Right lobe of liver (tissue), 6 donors: Measurements from ENCODE around the gene CLSTN2. TPM values are rescaled to one million over a fixed set of nuclear protein-coding genes. Genes with fewer than 3 reads are reported as not detected.

Experiments
- ATAC-seq, 4 donors: fragments of 200-7000 bp; cut with Tn5 transposase; one replicate each; pipeline ENCODE4 v1.9.1; 2020; ENCODE audit warnings: mild to moderate bottlenecking in 4 of 4, moderate library complexity in 4 of 4
- DNase-seq, 3 donors: peaks; one replicate each; pipeline ENCODE4 v3.0.0-alpha.2; 2020
- H3K27ac ChIP-seq, 3 donors: fragments of 200-600 bp; one replicate each; pipeline ENCODE4 v1.8.0; 2022
- H3K27me3 ChIP-seq, 2 donors: fragments of 200-600 bp; one replicate each; pipeline ENCODE4 v1.8.0; 2022
- H3K36me3 ChIP-seq, 4 donors: fragments of 200-600 bp; sonication (generic) in 1 of 4; one replicate each; pipeline versions ENCODE4 v1.5.1 to v1.8.0; 2017 to 2022; ENCODE audit warnings: control low read depth in 1 of 4
- H3K4me1 ChIP-seq, 4 donors: fragments of 200-600 bp; sonication (generic) in 1 of 4; one replicate each; pipeline versions ENCODE4 v1.5.1 to v1.8.0; 2017 to 2022; ENCODE audit warnings: control low read depth in 1 of 4
- H3K4me3 ChIP-seq, 3 donors: fragments of 200-600 bp; one replicate each; pipeline ENCODE4 v1.8.0; 2022
- H3K9me3 ChIP-seq, 4 donors: fragments of 200-600 bp; sonication (generic) in 1 of 4; one replicate each; pipeline versions ENCODE4 v1.5.1 to v1.8.0; 2017 to 2022; ENCODE audit warnings: control low read depth in 1 of 4
- CTCF ChIP-seq, 4 donors: fragments of 200-600 bp in 3 of 4; fragments of 450-650 bp in 1 of 4; IDR thresholded peaks; one replicate each; pipeline versions ENCODE4 v1.5.1 to v1.8.0; 2016 to 2022; ENCODE audit warnings: antibody characterized with exemption in 4 of 4, mild to moderate bottlenecking in 2 of 4
- POLR2A ChIP-seq: fragments of 450-650 bp; IDR thresholded peaks from one replicate; pipeline ENCODE4 v1.6.1; 2017; ENCODE audit warnings: antibody characterized with exemption, mild to moderate bottlenecking
- WGBS: methylation state at CpG from one replicate; pipeline ENCODE4 v1.1.6; 2018; ENCODE audit warnings: low coverage, low lambda C conversion rate; ENCODE audit not compliant: insufficient coverage; ENCODE audit errors: missing lambda C conversion rate; 5-methylcytosine and 5-hydroxymethylcytosine counted together
- intact Hi-C, 2 donors: fragments of 100-400 bp; cut with DNase I; formaldehyde crosslinking; loops; one replicate each; pipeline versions ENCODE4 v1.11.2 to v1.14.1; 2022
- total RNA-seq, 6 experiments: library from RNA; depleted of rRNA in 2 of 6; stranded (reverse); fragments of >200 nt in 2 of 6; fragmentation: NEBNext Ultra II Directional in 3 of 6; extraction: Animal tissue kit (Norgen Biotek cat#: 25700) in 3 of 6; gene quantifications; one replicate each; pipeline versions ENCODE4 v1.1.0 to v1.2.4, GENCODE V29; 2016 to 2023
- donor health status: DM: no; HTN: yes; CAD: no.
- donor health status: DM: no; HTN: no; CAD: no.
- donor health status: DM: no; HTN: no; CAD: no.
- donor health status: DM: no; HTN: yes; CAD: no.
- donor health status: DM: no; HTN: yes; CAD: no.

CLSTN2 gene
- total RNA-seq, 6 experiments from 2014 or later, result 1.0 to 3.3 (median 2.0) TPM

DNA sequence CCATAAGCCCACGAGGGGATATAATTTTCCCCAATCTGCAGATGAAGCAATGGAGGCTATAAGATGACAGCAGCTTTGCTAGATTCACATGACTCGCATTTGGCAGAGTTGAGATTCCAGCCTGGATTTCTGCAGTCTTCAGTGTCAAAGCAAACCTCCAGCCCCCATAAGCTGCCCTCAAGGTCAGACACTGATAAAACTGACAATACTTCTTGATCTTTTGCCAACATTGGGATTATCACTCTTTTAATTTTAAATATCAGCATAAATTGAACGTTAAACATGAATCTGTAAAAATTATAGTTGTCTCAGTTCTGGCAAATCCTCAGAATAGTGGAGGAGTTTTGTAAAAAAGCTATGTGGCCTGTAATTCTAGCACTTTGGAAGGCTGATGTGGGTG is 508.8 kb downstream of the CLSTN2 start:
- Histone ChIP-seq H3K4me1 (no peaks in the 10 kb centered on the region), H3K9me3 (no peaks in the 10 kb centered on the region), H3K27ac (no peak overlapping the region), H3K4me3 (no peak overlapping the region), H3K27me3 (no peaks in the 10 kb centered on the region), H3K36me3 (no peaks in the 10 kb centered on the region)
- no peak for TF ChIP-seq CTCF (IDR thresholded peaks at IDR 0.05)
- no peak for TF ChIP-seq POLR2A
- no peak for ATAC-seq
- intact Hi-C loops, result no loop called here
- WGBS, result 61% methylated on average over 1 of the region's 3 CpGs
- DNase-seq, result no peak

DNA sequence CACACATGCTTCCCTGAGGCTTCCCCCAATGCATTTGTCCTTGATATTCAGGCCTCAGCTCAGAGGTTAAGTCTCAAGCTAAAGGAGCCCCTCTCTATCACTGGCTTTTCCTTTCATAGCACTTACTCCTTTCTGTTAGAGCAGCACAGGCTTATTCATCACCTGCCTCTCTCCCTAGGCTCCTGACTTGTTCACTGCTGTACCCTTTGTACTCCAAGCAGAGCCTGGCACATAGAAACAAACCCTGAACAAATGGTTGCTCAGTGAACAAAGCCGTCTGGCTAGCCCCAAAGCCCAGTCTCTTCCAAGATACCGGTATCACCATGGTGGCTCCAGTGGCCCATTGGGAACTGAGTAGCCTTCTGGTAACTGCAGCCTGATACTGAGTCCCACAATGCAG is 511.7 kb downstream of the CLSTN2 start:
- no CpG with 5 or more reads among the region's 2 CpGs for WGBS
- Histone ChIP-seq H3K9me3 (no peaks in the 10 kb centered on the region), H3K27ac (no peak overlapping the region), H3K27me3 (no peaks in the 10 kb centered on the region), H3K36me3 (no peaks in the 10 kb centered on the region), H3K4me1 (no peaks in the 10 kb centered on the region), H3K4me3 (no peak overlapping the region)
- no peak for DNase-seq
- intact Hi-C loops, result no loop called here
- TF ChIP-seq CTCF (IDR thresholded peaks at IDR 0.05) (no peak), POLR2A (no peak)
- no peak for ATAC-seq

DNA sequence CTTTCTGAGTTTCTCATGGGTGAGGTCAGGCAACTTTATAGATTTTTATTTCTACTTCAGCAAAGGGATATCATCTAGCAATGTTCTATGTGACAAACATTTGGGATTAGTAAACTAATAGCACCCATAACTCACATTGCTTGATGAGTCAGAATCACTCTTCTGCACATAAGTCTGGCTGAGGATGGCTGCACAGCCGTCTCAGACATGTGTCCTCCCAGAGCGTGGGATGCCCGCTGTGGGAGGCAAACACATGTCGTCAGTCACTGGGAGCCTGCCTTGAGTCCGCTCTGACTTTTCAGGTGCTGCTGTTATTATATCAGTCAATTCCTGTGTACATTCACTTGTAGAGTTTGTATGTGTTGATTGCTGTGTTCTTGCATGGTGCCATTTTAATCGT is 512.2 kb downstream of the CLSTN2 start:
- DNase-seq (no peak), ATAC-seq (no peak)
- 75% methylated on average over 2 of the region's 6 CpGs for WGBS
- TF ChIP-seq CTCF (IDR thresholded peaks at IDR 0.05), result no peak
- no peak for TF ChIP-seq POLR2A
- H3K27ac ChIP-seq, result no peak overlapping the region
- H3K4me1 ChIP-seq, result no peaks in the 10 kb centered on the region
- H3K36me3 ChIP-seq, result no peaks in the 10 kb centered on the region
- H3K9me3 ChIP-seq, result no peaks in the 10 kb centered on the region
- intact Hi-C loops, result no loop called here
- no peaks in the 10 kb centered on the region for H3K27me3 ChIP-seq
- no peak overlapping the region for H3K4me3 ChIP-seq

DNA sequence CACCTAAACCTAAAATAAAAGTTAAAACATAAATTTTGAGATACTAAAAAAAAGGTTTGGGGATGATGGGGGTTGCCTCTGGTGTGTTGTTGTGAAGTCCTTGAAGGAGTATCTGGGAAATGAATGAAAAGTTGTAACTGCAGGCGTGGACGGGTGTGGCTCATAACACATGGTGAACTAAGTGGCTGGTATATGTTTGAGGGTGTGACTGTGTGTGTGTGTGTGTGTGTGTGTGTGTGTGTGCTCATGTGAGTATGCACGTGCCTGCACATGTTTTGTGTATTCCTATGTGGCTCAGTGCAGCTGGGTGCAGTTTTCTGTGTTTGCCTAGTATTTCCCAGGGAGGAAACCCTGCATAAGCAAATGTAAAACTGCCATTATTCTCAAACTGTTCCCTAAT is 513.0 kb downstream of the CLSTN2 start:
- H3K36me3 ChIP-seq, result no peaks in the 10 kb centered on the region
- H3K9me3 ChIP-seq, result no peaks in the 10 kb centered on the region
- intact Hi-C loops, result no loop called here
- DNase-seq (no peak), ATAC-seq (no peak)
- H3K4me1 ChIP-seq, result no peaks in the 10 kb centered on the region
- H3K27ac ChIP-seq, result no peak overlapping the region
- no peaks in the 10 kb centered on the region for H3K27me3 ChIP-seq
- 70% methylated on average over 3 of the region's 3 CpGs for WGBS
- TF ChIP-seq CTCF (IDR thresholded peaks at IDR 0.05) (no peak), POLR2A (no peak)
- H3K4me3 ChIP-seq, result no peak overlapping the region
